Uterus (tissue), 4 donors: ENCODE results near the gene NPHP4. TPM values are rescaled to one million over a fixed set of nuclear protein-coding genes. Genes with fewer than 3 reads are reported as not detected.

Source experiments
- DNase-seq, 2 donors: peaks; one replicate each; pipeline ENCODE4 v3.0.0-alpha.2; 2019 to 2020
- H3K27ac ChIP-seq, 2 donors: fragments of 200-600 bp; sonication (generic); 1 replicate in 1 of 2; 2 replicates in 1 of 2; pipeline ENCODE4 v1.5.1; 2016 to 2018
- H3K27me3 ChIP-seq, 2 donors: fragments of 200-600 bp; sonication (generic); one replicate each; pipeline ENCODE4 v1.5.1; 2018 to 2019; ENCODE audit warnings: control low read depth in 1 of 2
- H3K36me3 ChIP-seq, 2 donors: fragments of 200-600 bp; sonication (generic); one replicate each; pipeline ENCODE4 v1.5.1; 2019; ENCODE audit warnings: control low read depth in 1 of 2
- H3K4me1 ChIP-seq, 2 donors: fragments of 200-600 bp; sonication (generic); one replicate each; pipeline ENCODE4 v1.5.1; 2018 to 2019; ENCODE audit warnings: control low read depth in 1 of 2
- H3K4me3 ChIP-seq, 2 donors: fragments of 200-600 bp; sonication (generic); 1 replicate in 1 of 2; 2 replicates in 1 of 2; pipeline ENCODE4 v1.5.1; 2018 to 2019; ENCODE audit warnings: mild to moderate bottlenecking in 1 of 2
- H3K9me3 ChIP-seq, 2 donors: fragments of 200-600 bp; sonication (generic); one replicate each; pipeline ENCODE4 v1.5.1; 2019; ENCODE audit warnings: control low read depth in 1 of 2
- POLR2A ChIP-seq, 2 donors: fragments of 450-650 bp; IDR thresholded peaks; one replicate each; pipeline ENCODE4 v1.6.1; 2016; ENCODE audit warnings: antibody characterized with exemption in 2 of 2, mild to moderate bottlenecking in 1 of 2, moderate library complexity in 1 of 2
- intact Hi-C: fragments of 100-400 bp; cut with DNase I; formaldehyde crosslinking; loops from one replicate; pipeline ENCODE4 v1.15.1; 2023; ENCODE audit warnings: low total_unique reads
- total RNA-seq, 4 donors: library from RNA; depleted of rRNA in 3 of 4; stranded (reverse); fragments of >200 nt in 3 of 4; gene quantifications; one replicate each; pipeline versions ENCODE4 v1.1.0 to v1.2.4, GENCODE V29; 2014 to 2023
- TF ChIP-seq, protein P1 (sequence below), 4 experiments: fragments of 200-600 bp in 2 of 4; fragments of 450-650 bp in 2 of 4; sonication (generic) in 2 of 4; IDR thresholded peaks; one replicate each; pipeline ENCODE4 v1.5.1; 2016 to 2019; ENCODE audit warnings: antibody characterized with exemption in 4 of 4, mild to moderate bottlenecking in 2 of 4, moderate library complexity in 1 of 4
- donor health status: DM: yes; HTN: yes; CAD: no.

NPHP4 gene
- total RNA-seq, 4 donors from 2014 or later = 1.3 to 16.2 (median 7.0) TPM

DNA sequence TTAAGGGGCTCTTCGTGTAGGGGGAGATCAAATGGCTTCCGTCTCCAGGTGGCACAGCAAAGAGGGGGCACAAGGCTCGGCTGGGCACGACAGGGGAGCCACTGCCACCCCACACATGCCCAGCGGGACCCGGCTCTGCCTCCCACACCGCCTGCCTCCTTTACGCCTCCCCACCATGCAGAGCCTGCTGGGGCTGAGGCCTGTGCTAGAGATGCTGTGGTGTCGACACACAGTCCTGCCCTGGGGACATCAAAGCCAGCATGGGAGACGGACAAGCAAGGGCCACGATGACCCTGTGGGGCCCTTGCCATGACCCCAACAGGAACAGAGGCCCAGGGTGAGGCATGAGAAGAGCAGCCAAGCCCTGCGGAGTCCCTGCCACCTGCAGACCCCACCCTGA is 102.8 kb downstream of the NPHP4 start:
- intact Hi-C loops = no loop called here
- no peaks in the 10 kb centered on the region for H3K27me3 ChIP-seq
- no peak overlapping the region for H3K27ac ChIP-seq
- no peak overlapping the region for H3K4me3 ChIP-seq
- H3K4me1 ChIP-seq = no peaks in the 10 kb centered on the region
- H3K9me3 ChIP-seq = no peaks in the 10 kb centered on the region
- no peak for TF ChIP-seq POLR2A (IDR thresholded peaks at IDR 0.05)
- TF ChIP-seq, protein P1, sequence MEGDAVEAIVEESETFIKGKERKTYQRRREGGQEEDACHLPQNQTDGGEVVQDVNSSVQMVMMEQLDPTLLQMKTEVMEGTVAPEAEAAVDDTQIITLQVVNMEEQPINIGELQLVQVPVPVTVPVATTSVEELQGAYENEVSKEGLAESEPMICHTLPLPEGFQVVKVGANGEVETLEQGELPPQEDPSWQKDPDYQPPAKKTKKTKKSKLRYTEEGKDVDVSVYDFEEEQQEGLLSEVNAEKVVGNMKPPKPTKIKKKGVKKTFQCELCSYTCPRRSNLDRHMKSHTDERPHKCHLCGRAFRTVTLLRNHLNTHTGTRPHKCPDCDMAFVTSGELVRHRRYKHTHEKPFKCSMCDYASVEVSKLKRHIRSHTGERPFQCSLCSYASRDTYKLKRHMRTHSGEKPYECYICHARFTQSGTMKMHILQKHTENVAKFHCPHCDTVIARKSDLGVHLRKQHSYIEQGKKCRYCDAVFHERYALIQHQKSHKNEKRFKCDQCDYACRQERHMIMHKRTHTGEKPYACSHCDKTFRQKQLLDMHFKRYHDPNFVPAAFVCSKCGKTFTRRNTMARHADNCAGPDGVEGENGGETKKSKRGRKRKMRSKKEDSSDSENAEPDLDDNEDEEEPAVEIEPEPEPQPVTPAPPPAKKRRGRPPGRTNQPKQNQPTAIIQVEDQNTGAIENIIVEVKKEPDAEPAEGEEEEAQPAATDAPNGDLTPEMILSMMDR (IDR thresholded peaks at IDR 0.05) = no peak
- DNase-seq = no peak
- no peaks in the 10 kb centered on the region for H3K36me3 ChIP-seq

DNA sequence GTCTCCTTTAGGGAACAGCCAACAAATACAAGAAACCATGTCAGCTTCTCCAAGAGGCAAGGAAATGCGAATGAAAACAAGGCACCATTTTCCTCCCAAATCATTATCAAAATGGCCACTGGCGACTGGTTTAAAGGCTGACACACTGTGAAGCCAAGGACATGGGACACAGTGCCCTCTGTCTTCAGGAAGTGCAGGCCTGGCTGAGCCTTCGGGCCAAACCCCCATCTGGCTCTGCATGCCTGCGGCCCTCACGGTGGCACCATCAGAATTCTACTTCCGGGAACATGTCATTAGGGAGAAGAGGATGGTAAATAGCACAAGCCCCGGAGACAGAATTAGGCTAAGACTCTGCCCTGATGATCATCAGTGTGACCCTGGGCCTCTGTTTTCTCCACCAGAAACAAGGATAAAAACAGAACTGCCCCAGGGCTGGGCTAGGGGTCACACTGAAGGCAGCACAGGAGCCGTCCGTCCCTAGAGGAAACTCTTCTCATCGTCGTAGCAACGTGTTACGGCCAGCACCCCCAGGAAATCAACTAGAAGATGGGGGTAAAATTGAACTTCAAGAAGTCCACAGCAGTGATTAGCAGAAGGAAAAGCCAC is 103.5 kb downstream of the NPHP4 start:
- H3K9me3 ChIP-seq = no peaks in the 10 kb centered on the region
- DNase-seq = no peak
- H3K27ac ChIP-seq = no peak overlapping the region
- intact Hi-C loops = no loop called here
- no peaks in the 10 kb centered on the region for H3K4me1 ChIP-seq
- no peak overlapping the region for H3K4me3 ChIP-seq
- H3K27me3 ChIP-seq = no peaks in the 10 kb centered on the region
- no peaks in the 10 kb centered on the region for H3K36me3 ChIP-seq
- TF ChIP-seq, protein P1 (IDR thresholded peaks at IDR 0.05) = no peak
- no peak for TF ChIP-seq POLR2A (IDR thresholded peaks at IDR 0.05)

DNA sequence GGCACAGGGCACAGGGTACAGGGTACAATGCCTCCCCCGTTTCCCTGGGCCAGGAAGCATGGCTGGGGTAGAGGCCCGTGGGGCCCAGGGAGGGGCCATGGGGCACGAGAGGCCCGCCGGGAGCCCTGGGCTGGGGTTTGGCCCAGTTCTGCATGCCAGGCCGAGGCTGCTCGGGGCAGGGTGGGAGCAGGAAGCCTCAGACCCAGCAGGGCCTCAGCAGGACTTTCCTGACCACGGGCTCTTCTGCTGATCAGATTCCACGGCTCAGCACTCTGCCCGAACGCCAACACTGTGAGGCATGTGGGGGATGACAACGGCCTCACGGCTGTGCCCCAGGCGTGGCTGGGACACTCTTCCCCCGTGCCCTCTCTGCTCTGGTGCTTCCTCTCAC is 104.3 kb downstream of the NPHP4 start:
- no peaks in the 10 kb centered on the region for H3K4me1 ChIP-seq
- intact Hi-C loops = no loop called here
- no peaks in the 10 kb centered on the region for H3K27me3 ChIP-seq
- no peaks in the 10 kb centered on the region for H3K36me3 ChIP-seq
- H3K9me3 ChIP-seq = no peaks in the 10 kb centered on the region
- no peak for DNase-seq
- H3K4me3 ChIP-seq = no peak overlapping the region
- TF ChIP-seq POLR2A (IDR thresholded peaks at IDR 0.05) = no peak
- TF ChIP-seq, protein P1 (IDR thresholded peaks at IDR 0.05) = no peak
- no peak overlapping the region for H3K27ac ChIP-seq

DNA sequence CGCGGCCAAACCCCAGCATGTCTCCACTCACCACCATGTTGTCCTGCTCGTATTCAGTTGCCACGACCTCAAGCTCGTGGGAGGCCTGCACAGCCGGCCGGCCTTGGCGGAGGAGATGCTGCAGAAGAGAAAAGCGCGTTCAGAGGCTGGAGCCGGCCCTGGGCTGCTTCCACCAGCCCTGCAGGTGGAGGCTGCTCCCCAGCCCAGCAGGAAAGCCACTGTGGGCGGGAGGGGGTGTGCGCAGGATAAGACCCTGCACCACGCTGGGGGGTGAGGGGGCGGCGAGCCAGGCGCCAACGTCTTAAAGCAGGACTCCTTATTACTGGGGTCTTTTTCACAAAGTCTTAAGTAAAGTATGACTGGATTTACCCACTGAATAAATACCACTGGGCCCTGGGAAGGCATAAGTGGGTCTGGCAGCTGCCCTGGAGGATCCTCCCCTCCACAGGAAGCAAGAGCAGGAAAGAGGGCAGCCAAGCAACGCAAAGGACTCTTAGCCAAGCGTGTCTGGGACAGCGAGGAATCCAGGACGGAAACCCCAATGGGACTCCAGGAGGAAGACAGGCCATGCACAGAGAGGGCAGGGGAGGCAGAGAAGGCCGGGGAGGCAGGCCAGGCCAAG is 104.8 kb downstream of the NPHP4 start:
- Histone ChIP-seq H3K4me1 (no peaks in the 10 kb centered on the region), H3K9me3 (no peaks in the 10 kb centered on the region), H3K27ac (no peak overlapping the region), H3K27me3 (no peaks in the 10 kb centered on the region), H3K36me3 (no peaks in the 10 kb centered on the region), H3K4me3 (no peak overlapping the region)
- DNase-seq = no peak
- intact Hi-C loops = no loop called here
- TF ChIP-seq, protein P1 (IDR thresholded peaks at IDR 0.05) = no peak
- TF ChIP-seq POLR2A (IDR thresholded peaks at IDR 0.05) = no peak

GRCh38 chr1:5886541-5887348 is 105.5 kb downstream of the NPHP4 start:
- H3K4me3 ChIP-seq = no peak overlapping the region
- H3K4me1 ChIP-seq = no peaks in the 10 kb centered on the region
- H3K9me3 ChIP-seq = no peaks in the 10 kb centered on the region
- H3K36me3 ChIP-seq = no peaks in the 10 kb centered on the region
- DNase-seq = no peak
- H3K27ac ChIP-seq = no peak overlapping the region
- TF ChIP-seq POLR2A (IDR thresholded peaks at IDR 0.05) = no peak
- TF ChIP-seq, protein P1 (IDR thresholded peaks at IDR 0.05) = no peak
- H3K27me3 ChIP-seq = no peaks in the 10 kb centered on the region
- intact Hi-C loops = no loop called here
